Measurements from ENCODE around the gene SPSB2.

Gene SPSB2

DNA sequence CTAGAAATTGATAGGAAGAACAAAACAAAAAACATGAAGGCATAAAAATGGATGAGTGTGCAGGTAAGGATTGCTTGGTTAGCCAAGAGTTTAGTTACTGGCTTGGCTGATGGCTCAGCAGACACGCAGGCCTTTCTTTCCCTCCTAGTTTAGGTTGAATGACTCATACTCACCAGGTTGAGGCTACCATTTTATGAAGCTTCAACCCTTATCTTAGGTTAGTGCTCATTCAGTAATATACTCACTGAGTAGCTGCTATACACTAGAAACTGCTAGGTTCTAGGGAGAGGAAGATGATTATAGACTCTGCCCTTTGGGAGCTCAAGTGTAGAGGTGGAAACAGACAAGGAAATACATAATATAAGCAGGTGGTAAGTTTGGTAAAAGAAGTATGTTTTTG, 38.8 kb downstream of the SPSB2 start:
- Histone ChIP-seq H3K4me1 (ENCODE audit: control insufficient read depth, low read length) (peaks cover 23% of the 10 kb centered on the region), H3K4me3 (ENCODE audit: low read length) (no peak overlapping the region), H3K4me2 (ENCODE audit: low read length) (no peak overlapping the region), H3K36me3 (ENCODE audit: control insufficient read depth, low read length) (no peaks in the 10 kb centered on the region), H3K27ac (ENCODE audit: low read depth, low read length) (no peak overlapping the region), H4K20me1 (ENCODE audit: control insufficient read depth, insufficient read depth, low read depth, low read length) (no peaks in the 10 kb centered on the region), H3K9me3 (ENCODE audit: control insufficient read depth, insufficient read depth, low read length) (no peaks in the 10 kb centered on the region), H3K79me2 (ENCODE audit: control insufficient read depth, low read length) (no peaks in the 10 kb centered on the region), H3F3A (ENCODE audit: control insufficient read depth, insufficient read depth) (no peaks in the 10 kb centered on the region), H3K9me2 (replicated peaks; ENCODE audit: control insufficient read depth, low read length) (no peaks in the 10 kb centered on the region), H3K27me3 (ENCODE audit: control insufficient read depth, low read length) (peaks cover 39% of the 10 kb centered on the region)
- no peak for TF ChIP-seq EZH2phosphoT487 (IDR thresholded peaks at IDR 0.05; ENCODE audit: borderline replicate concordance, low read length)
- TF ChIP-seq, protein P1, sequence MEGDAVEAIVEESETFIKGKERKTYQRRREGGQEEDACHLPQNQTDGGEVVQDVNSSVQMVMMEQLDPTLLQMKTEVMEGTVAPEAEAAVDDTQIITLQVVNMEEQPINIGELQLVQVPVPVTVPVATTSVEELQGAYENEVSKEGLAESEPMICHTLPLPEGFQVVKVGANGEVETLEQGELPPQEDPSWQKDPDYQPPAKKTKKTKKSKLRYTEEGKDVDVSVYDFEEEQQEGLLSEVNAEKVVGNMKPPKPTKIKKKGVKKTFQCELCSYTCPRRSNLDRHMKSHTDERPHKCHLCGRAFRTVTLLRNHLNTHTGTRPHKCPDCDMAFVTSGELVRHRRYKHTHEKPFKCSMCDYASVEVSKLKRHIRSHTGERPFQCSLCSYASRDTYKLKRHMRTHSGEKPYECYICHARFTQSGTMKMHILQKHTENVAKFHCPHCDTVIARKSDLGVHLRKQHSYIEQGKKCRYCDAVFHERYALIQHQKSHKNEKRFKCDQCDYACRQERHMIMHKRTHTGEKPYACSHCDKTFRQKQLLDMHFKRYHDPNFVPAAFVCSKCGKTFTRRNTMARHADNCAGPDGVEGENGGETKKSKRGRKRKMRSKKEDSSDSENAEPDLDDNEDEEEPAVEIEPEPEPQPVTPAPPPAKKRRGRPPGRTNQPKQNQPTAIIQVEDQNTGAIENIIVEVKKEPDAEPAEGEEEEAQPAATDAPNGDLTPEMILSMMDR (IDR thresholded peaks at IDR 0.05; ENCODE audit: low read depth, low read length, poor library complexity, severe bottlenecking) = no peak

DNA sequence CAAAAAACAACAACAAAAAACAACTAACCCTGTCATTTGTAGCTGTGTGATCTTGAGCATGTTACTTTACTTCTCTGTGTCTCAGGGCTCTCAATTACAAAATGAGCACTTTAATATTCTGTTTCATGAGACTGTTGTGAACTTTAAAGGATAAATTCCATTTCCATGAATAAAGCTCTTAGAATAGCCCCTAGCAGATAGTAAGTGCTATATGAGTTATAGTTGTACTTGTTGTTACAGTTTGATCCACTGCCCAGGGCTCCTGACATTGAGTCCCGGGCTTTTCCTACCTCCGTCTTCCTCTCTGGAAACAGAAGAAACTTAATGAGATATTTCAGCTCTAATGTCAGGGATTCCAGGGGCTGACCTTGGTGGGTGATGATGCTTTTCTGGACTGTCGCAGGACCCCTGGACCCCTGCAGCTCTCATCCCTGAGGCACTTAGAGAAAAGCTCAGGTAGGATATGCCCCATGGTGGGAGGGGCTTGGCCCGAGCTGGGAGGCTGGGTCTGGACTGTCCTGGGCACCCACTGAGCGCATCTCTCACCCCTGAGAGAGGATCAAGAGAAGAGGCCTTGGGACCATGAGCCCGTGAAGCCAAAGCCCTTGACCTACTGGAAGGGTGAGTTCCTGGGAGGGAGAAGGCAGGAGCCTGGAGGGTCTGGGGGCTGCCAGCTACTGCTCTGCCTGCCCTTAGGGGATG, 39.8 kb downstream of the SPSB2 start:
- no peak for TF ChIP-seq EZH2phosphoT487 (IDR thresholded peaks at IDR 0.05; ENCODE audit: borderline replicate concordance, low read length)
- TF ChIP-seq, protein P1 (IDR thresholded peaks at IDR 0.05; ENCODE audit: low read depth, low read length, poor library complexity, severe bottlenecking) = no peak
- no peak overlapping the region for H3K4me3 ChIP-seq (ENCODE audit: low read length)
- no peaks in the 10 kb centered on the region for H3K9me2 ChIP-seq (replicated peaks; ENCODE audit: control insufficient read depth, low read length)
- H3K36me3 ChIP-seq (ENCODE audit: control insufficient read depth, low read length) = no peaks in the 10 kb centered on the region
- no peaks in the 10 kb centered on the region for H3K9me3 ChIP-seq (ENCODE audit: control insufficient read depth, insufficient read depth, low read length)
- H3K4me1 ChIP-seq (ENCODE audit: control insufficient read depth, low read length) = peaks cover 21% of the 10 kb centered on the region
- H3K4me2 ChIP-seq (ENCODE audit: low read length) = no peak overlapping the region
- H3F3A ChIP-seq (ENCODE audit: control insufficient read depth, insufficient read depth) = no peaks in the 10 kb centered on the region
- no peaks in the 10 kb centered on the region for H4K20me1 ChIP-seq (ENCODE audit: control insufficient read depth, insufficient read depth, low read depth, low read length)
- peaks cover 48% of the 10 kb centered on the region for H3K27me3 ChIP-seq (ENCODE audit: control insufficient read depth, low read length)
- H3K27ac ChIP-seq (ENCODE audit: low read depth, low read length) = no peak overlapping the region
- no peaks in the 10 kb centered on the region for H3K79me2 ChIP-seq (ENCODE audit: control insufficient read depth, low read length)

DNA sequence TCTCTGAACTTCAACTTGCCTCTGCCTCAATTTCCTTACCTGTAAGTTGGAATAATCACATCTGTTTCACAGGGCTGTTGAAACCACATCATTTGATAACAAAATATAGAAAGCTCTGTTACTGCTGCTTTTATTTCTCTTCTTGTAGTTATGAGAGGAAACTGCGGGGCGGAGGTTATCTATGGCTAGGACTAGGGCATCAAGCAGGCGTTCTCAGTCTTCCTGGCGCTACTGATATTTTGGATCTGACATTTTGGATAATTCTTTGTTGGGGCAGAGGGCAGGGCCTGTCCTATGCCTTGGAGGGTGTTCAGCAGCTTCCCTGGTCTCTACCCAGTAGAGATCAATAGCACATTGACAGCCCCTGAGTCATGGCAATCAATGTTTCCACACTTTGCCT, 41.0 kb downstream of the SPSB2 start:
- TF ChIP-seq, protein P1 (IDR thresholded peaks at IDR 0.05; ENCODE audit: low read depth, low read length, poor library complexity, severe bottlenecking) = no peak
- TF ChIP-seq EZH2phosphoT487 (IDR thresholded peaks at IDR 0.05; ENCODE audit: borderline replicate concordance, low read length) = no peak
- Histone ChIP-seq H3K36me3 (ENCODE audit: control insufficient read depth, low read length) (no peaks in the 10 kb centered on the region), H3K27ac (ENCODE audit: low read depth, low read length) (no peak overlapping the region), H4K20me1 (ENCODE audit: control insufficient read depth, insufficient read depth, low read depth, low read length) (no peaks in the 10 kb centered on the region), H3K4me1 (ENCODE audit: control insufficient read depth, low read length) (peaks cover 27% of the 10 kb centered on the region), H3K79me2 (ENCODE audit: control insufficient read depth, low read length) (no peaks in the 10 kb centered on the region), H3K4me3 (ENCODE audit: low read length) (no peak overlapping the region), H3K4me2 (ENCODE audit: low read length) (no peak overlapping the region), H3K27me3 (ENCODE audit: control insufficient read depth, low read length) (peaks cover 58% of the 10 kb centered on the region), H3F3A (ENCODE audit: control insufficient read depth, insufficient read depth) (no peaks in the 10 kb centered on the region), H3K9me2 (replicated peaks; ENCODE audit: control insufficient read depth, low read length) (no peaks in the 10 kb centered on the region), H3K9me3 (ENCODE audit: control insufficient read depth, insufficient read depth, low read length) (no peaks in the 10 kb centered on the region)
